ENCODE data around the gene TBC1D1. TPM values are rescaled to one million over a fixed set of nuclear protein-coding genes. Genes with fewer than 3 reads are reported as not detected.

The TBC1D1 gene
- total RNA-seq, 1 experiment from 2014 or later, result 42.6 TPM

- CTCF ChIA-PET, result no interaction called here
- intact Hi-C loops (cut with micrococcal nuclease; ENCODE audit: unreplicated experiment), result no loop called here
Observed at GRCh38 chr4:37868238-37868637, 22.6 kb upstream of the TBC1D1 start.

DNA sequence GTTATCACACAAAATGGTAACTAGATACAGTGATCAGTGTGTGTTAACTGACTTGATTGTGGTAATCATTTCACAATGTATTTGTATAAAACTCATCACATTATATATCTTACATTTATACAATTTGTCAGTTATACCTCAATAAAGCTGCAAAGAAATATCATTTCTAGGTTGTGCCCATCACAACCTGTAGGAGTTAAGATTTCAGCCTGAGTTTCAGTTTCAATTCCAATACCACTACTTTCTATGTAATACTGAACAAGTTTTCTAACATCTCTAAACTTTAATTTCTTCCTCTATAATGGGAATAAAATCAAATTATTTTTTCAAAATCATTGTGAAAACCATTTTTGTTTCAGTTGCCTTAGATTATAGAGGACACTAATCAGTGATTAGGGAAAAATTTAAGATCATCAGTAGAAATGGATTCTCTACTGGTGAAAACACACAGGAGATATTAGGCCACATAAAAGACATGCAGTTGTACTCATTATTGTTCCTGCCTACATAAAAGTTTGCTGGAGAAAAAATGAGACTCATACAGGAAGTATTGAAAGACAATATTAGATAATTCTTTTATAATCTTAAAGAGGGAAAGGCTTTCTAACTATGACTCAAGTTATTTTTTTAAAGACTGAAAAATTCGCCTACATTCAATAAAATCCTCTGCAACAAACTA is 18.4 kb upstream of the TBC1D1 start:
- Histone ChIP-seq H3K27me3 (replicated peaks; ENCODE audit: insufficient read depth, low read depth, low read length, poor library complexity) (no peaks in the 10 kb centered on the region), H3K36me3 (ENCODE audit: insufficient read depth, low read length, poor library complexity, severe bottlenecking) (no peaks in the 10 kb centered on the region), H3K4me1 (ENCODE audit: insufficient read depth, low read length, poor library complexity, severe bottlenecking) (no peaks in the 10 kb centered on the region), H3K27ac (ENCODE audit: low read depth, low read length, poor library complexity, severe bottlenecking) (no peak overlapping the region), H3K4me3 (ENCODE audit: low read depth, low read length, poor library complexity, severe bottlenecking) (no peak overlapping the region), H3K9me3 (ENCODE audit: low read depth, low read length, poor library complexity, severe bottlenecking) (no peaks in the 10 kb centered on the region)
- ChIA-PET CTCF (no interaction called here), POLR2A (ENCODE audit: low non-redundant PET) (no interaction called here)
- no TSS peak for BruUV-seq (replicated peaks)
- intact Hi-C loops (cut with micrococcal nuclease; ENCODE audit: unreplicated experiment), result no loop called here
- TF ChIP-seq EZH2 (IDR thresholded peaks at IDR 0.05; ENCODE audit: borderline replicate concordance, low read depth, low read length, poor library complexity, severe bottlenecking) (no peak), CTCF (conservative IDR thresholded peaks at IDR 0.05; ENCODE audit: low read depth, low read length) (no peak)
- no peak for DNase-seq (ENCODE audit: low spot score)

More at GRCh38 chr4:37868238-37868637, 22.6 kb upstream of the TBC1D1 start:
- no peaks in the 10 kb centered on the region for H3K9me3 ChIP-seq (ENCODE audit: low read depth, low read length, poor library complexity, severe bottlenecking)
- H3K4me3 ChIP-seq (ENCODE audit: low read depth, low read length, poor library complexity, severe bottlenecking), result no peak overlapping the region
- POLR2A ChIA-PET (ENCODE audit: low non-redundant PET), result no interaction called here
- no peak for DNase-seq (ENCODE audit: low spot score)
- H3K27ac ChIP-seq (ENCODE audit: low read depth, low read length, poor library complexity, severe bottlenecking), result no peak overlapping the region
- H3K36me3 ChIP-seq (ENCODE audit: insufficient read depth, low read length, poor library complexity, severe bottlenecking), result no peaks in the 10 kb centered on the region
- TF ChIP-seq EZH2 (IDR thresholded peaks at IDR 0.05; ENCODE audit: borderline replicate concordance, low read depth, low read length, poor library complexity, severe bottlenecking) (no peak), CTCF (conservative IDR thresholded peaks at IDR 0.05; ENCODE audit: low read depth, low read length) (no peak)
- no TSS peak for BruUV-seq (replicated peaks)
- no peaks in the 10 kb centered on the region for H3K4me1 ChIP-seq (ENCODE audit: insufficient read depth, low read length, poor library complexity, severe bottlenecking)
- no peaks in the 10 kb centered on the region for H3K27me3 ChIP-seq (replicated peaks; ENCODE audit: insufficient read depth, low read depth, low read length, poor library complexity)

- ChIA-PET POLR2A (ENCODE audit: low non-redundant PET) (no interaction called here), CTCF (no interaction called here)
- intact Hi-C loops (cut with micrococcal nuclease; ENCODE audit: unreplicated experiment), result no loop called here
- Histone ChIP-seq H3K27me3 (replicated peaks; ENCODE audit: insufficient read depth, low read depth, low read length, poor library complexity) (no peaks in the 10 kb centered on the region), H3K4me3 (ENCODE audit: low read depth, low read length, poor library complexity, severe bottlenecking) (no peak overlapping the region), H3K9me3 (ENCODE audit: low read depth, low read length, poor library complexity, severe bottlenecking) (no peaks in the 10 kb centered on the region), H3K4me1 (ENCODE audit: insufficient read depth, low read length, poor library complexity, severe bottlenecking) (no peaks in the 10 kb centered on the region), H3K27ac (ENCODE audit: low read depth, low read length, poor library complexity, severe bottlenecking) (no peak overlapping the region), H3K36me3 (ENCODE audit: insufficient read depth, low read length, poor library complexity, severe bottlenecking) (no peaks in the 10 kb centered on the region)
- TF ChIP-seq EZH2 (IDR thresholded peaks at IDR 0.05; ENCODE audit: borderline replicate concordance, low read depth, low read length, poor library complexity, severe bottlenecking) (no peak), CTCF (conservative IDR thresholded peaks at IDR 0.05; ENCODE audit: low read depth, low read length) (no peak)
- DNase-seq (ENCODE audit: low spot score), result no peak
- BruUV-seq (replicated peaks), result no TSS peak
Observed at GRCh38 chr4:37873386-37873785, 17.5 kb upstream of the TBC1D1 start.
